T-helper 17 cell (primary cell): ENCODE data around the gene MBP. TPM values are rescaled to one million over a fixed set of nuclear protein-coding genes. Genes with fewer than 3 reads are reported as not detected.

Experiments
- ATAC-seq: fragments of 150-1000 bp; cut with Tn5 transposase; 2 replicates; pipeline ENCODE4 v1.10.0; 2021; ENCODE audit warnings: mild to moderate bottlenecking, moderate library complexity
- DNase-seq, 3 donors: peaks; one replicate each; pipeline versions ENCODE4 v3.0.0 to v3.0.0-alpha.2; 2020 to 2021
- H3K9me3 ChIP-seq: one replicate; pipeline ENCODE4 v1.7.0; 2013; ENCODE audit warnings: low read length, mild to moderate bottlenecking; ENCODE audit not compliant: control insufficient read depth, poor library complexity, severe bottlenecking
- H3K27ac Mint-ChIP-seq: one replicate; pipeline ENCODE4 v1.8.0; 2022; ENCODE audit warnings: mild to moderate bottlenecking, moderate library complexity, mixed read lengths
- H3K27me3 Mint-ChIP-seq: one replicate; pipeline ENCODE4 v1.8.0; 2022; ENCODE audit warnings: mixed read lengths
- H3K36me3 Mint-ChIP-seq: one replicate; pipeline ENCODE4 v1.8.0; 2022; ENCODE audit warnings: low read depth, mixed read lengths
- H3K4me1 Mint-ChIP-seq: one replicate; pipeline ENCODE4 v1.8.0; 2022; ENCODE audit warnings: mild to moderate bottlenecking, mixed read lengths
- H3K4me3 Mint-ChIP-seq: one replicate; pipeline ENCODE4 v1.8.0; 2022; ENCODE audit warnings: mild to moderate bottlenecking, moderate library complexity, mixed read lengths
- total RNA-seq, 4 donors: library from RNA in 2 of 4; stranded (reverse) in 2 of 4; gene quantifications; one replicate each; pipeline ENCODE4 v1.2.3 and lab custom pipeline; 2022 to 2026

Gene MBP
- total RNA-seq, 2 donors from 2014 or later = 97.7 to 127 TPM

DNA sequence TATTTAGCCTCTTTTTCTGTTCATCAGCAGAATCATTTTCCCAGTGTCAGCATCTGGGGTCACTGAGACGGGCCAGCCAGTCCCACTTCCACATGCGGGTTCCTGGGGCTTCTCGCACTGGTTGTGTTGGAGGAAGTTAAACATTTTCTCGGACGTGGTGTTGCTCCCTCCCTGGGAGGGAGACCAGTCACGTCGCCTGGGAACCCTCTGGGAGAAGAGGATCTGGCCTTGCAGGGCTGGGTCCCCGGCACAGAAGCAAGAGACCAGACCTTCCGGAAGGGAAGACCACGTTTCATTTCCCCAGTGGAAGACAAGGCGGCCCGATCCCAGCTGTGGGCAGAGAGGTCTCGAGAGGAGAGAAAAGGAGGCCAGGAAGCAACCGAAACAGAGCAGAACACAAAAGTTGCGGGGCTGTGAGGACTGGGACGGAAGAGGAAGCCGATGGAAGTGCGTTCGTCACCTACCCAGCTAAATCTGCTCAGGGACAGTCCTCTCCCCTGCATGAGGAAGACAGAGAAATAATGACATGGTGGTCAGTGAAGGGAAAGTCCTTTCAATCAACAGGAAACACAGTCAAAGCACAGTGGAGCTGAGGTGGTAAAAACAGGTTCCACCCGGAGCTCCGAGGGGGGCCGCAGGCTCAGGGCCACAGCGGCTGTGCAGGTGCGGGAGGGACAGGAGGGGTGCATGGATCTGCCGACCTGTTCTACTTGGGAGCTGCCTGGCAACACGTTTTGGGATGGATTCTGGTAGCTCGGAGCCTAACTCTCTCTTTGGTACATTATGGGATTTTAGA is 144.4 kb downstream of the MBP start:
- ATAC-seq (no peak), DNase-seq (no peak)
- H3K4me3 Mint-ChIP-seq = no peak overlapping the region
- H3K36me3 Mint-ChIP-seq = no peaks in the 10 kb centered on the region
- H3K9me3 ChIP-seq = peaks cover 2% of the 10 kb centered on the region
- peaks cover 13% of the 10 kb centered on the region for H3K4me1 Mint-ChIP-seq
- H3K27me3 Mint-ChIP-seq = no peaks in the 10 kb centered on the region
- H3K27ac Mint-ChIP-seq = peak overlapping the region; percentile 39

DNA sequence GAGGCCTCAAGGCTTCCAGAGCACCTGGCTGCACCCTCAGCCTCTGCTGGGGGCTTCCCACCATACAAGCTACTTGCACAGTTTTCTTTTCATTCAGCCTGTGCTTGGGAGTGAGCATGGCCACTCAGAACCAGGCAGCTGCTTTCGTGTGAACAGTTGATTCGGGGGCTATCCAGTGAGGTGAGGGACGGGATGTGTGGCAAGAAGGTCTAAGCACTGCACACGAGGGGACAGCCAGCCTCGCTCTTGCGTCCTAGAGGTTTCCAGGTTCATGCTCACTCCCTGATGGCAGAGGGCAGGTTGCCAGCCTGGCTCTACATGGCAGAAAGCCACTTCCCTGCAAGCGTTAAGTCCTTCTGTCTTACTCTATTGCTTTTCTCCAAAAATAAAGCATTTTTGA is 146.2 kb downstream of the MBP start:
- Mint-ChIP-seq H3K27ac (peak overlapping the region; percentile 14), H3K27me3 (no peaks in the 10 kb centered on the region), H3K4me1 (peaks cover 18% of the 10 kb centered on the region), H3K36me3 (no peaks in the 10 kb centered on the region), H3K4me3 (no peak overlapping the region)
- no peak for ATAC-seq
- no peak for DNase-seq
- H3K9me3 ChIP-seq = peaks cover 2% of the 10 kb centered on the region

DNA sequence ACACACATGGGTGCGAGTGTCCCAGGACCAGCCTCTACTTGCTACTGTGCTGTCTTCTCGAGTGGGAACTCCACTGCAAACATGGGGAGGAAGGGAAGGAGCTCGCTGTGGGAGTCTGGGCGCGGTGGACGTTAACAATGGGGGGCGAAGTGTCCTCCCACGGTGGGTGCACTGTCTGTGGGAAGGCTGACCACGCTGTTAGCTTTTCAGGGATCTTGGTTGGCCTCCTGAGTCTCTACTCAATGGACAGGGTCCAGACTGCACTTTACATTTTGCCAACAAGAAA is 146.7 kb downstream of the MBP start:
- DNase-seq (no peak), ATAC-seq (no peak)
- Mint-ChIP-seq H3K4me3 (no peak overlapping the region), H3K4me1 (peaks cover 15% of the 10 kb centered on the region), H3K27ac (peak overlapping the region; percentile 14), H3K27me3 (no peaks in the 10 kb centered on the region), H3K36me3 (no peaks in the 10 kb centered on the region)
- peaks cover 2% of the 10 kb centered on the region for H3K9me3 ChIP-seq

DNA sequence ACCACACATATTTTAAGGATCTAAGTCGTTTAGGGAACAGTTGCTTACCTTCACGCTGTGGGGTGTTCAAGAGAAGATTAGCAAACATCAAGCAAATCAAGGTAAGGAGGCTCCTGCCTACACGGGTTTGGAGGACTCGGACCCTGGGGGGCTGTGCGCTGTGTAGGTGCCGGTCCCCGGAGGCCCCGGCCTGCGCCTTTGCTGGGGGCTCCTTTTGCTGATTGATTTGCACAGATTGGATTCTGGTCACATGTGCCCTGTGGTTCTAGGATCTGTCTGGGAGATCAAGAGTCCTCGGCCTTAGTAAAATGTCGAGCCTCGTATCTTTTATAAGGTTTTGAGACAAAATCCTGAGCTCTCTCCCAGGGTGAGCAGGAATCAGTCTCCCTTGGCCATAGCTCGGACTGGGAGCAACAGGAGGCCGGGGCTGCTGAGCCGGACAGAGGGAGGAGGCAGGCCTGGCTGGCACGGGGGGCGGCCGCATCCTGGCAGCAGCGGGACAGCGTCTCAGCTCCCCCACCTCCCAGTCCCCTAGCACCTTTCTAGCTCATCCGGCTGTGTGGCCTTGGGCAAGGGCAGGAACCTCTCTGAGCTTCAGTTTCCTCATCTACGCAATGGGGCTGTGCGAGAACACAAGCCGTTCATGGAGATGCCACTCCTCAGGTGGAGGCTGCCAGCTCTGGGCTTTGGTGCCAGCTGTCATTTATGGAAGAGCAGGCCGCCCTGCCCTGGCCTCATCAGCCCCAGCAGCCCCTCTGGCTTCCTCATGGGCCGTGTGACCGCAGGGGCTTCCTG is 147.2 kb downstream of the MBP start:
- peaks cover 2% of the 10 kb centered on the region for H3K9me3 ChIP-seq
- DNase-seq (no peak), ATAC-seq (no peak)
- H3K36me3 Mint-ChIP-seq = no peaks in the 10 kb centered on the region
- no peaks in the 10 kb centered on the region for H3K27me3 Mint-ChIP-seq
- no peak overlapping the region for H3K27ac Mint-ChIP-seq
- H3K4me1 Mint-ChIP-seq = peaks cover 11% of the 10 kb centered on the region
- no peak overlapping the region for H3K4me3 Mint-ChIP-seq

DNA sequence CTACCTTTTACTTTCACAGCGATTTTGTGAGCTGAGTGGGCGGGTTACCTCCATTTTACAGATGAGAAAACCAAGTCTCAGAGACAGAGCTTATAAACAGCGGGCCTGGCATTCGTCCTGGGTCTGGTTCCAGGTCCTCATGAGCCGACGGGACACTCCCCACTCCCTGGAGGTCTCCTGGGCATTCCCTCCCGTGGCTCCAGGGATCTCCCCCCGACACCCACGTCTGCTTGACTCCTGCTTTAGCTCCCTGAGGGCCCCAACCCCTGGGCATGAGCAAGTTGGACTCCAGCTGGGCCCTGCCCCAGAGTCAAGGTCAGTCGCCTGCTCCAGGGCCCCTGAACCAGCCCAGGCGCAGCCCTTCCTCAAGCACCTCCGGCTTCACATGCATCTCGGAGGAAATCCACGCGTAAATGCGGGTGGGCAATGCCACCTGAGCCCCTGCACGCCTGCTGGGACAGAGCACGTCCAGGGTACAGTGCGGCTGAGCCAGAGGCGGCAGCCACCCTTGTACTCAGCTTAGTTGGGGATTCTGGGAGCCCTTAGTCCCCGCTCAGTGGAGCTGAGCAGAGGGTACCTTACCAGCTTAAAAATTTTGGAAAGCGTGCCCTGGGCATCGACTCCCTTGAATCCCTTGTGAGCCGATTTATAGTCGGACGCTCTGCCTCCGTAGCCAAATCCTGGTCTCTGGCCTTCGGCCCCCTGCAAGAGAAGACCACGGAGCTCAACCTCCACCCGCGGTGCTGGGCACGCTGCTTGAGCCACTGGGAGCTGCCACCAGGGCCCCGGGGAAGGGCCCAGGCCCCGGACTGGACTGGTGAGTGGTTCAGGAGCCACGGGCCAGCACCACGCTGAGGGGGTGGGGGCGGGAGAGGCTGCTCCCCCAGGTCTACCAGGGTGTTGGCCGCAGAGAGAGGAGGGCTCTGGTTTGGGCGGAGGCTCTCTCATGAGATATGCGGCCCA is 148.1 kb downstream of the MBP start:
- peaks cover 7% of the 10 kb centered on the region for H3K4me1 Mint-ChIP-seq
- no peak overlapping the region for H3K4me3 Mint-ChIP-seq
- no peaks in the 10 kb centered on the region for H3K36me3 Mint-ChIP-seq
- H3K27me3 Mint-ChIP-seq = no peaks in the 10 kb centered on the region
- ATAC-seq (no peak), DNase-seq (no peak)
- no peak overlapping the region for H3K27ac Mint-ChIP-seq
- H3K9me3 ChIP-seq = peaks cover 2% of the 10 kb centered on the region

DNA sequence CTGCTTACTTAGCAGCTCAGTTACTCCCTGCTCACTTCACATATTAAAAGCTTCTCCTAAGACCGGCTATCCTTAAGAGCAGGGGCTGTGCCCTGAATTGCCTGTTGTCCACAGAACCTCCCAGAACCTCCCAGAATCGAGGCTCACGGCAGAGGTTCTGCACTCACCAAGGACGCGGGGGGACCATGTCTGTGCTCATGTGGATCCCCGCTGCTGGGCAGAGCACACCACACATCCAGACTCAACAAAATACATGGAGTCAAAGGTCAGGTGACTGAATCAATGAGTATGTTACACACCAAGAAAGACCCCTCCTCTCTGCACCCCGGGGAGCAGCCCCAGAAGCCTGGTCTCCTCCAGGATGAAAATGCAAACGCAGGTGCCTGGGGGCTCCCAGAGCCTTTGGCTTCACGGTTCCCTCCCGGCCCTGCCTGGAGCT is 149.0 kb downstream of the MBP start:
- Mint-ChIP-seq H3K36me3 (no peaks in the 10 kb centered on the region), H3K27ac (no peak overlapping the region), H3K27me3 (no peaks in the 10 kb centered on the region), H3K4me3 (no peak overlapping the region), H3K4me1 (peaks cover 7% of the 10 kb centered on the region)
- ATAC-seq (peak; percentile 9), DNase-seq (no peak)
- H3K9me3 ChIP-seq = peaks cover 2% of the 10 kb centered on the region

DNA sequence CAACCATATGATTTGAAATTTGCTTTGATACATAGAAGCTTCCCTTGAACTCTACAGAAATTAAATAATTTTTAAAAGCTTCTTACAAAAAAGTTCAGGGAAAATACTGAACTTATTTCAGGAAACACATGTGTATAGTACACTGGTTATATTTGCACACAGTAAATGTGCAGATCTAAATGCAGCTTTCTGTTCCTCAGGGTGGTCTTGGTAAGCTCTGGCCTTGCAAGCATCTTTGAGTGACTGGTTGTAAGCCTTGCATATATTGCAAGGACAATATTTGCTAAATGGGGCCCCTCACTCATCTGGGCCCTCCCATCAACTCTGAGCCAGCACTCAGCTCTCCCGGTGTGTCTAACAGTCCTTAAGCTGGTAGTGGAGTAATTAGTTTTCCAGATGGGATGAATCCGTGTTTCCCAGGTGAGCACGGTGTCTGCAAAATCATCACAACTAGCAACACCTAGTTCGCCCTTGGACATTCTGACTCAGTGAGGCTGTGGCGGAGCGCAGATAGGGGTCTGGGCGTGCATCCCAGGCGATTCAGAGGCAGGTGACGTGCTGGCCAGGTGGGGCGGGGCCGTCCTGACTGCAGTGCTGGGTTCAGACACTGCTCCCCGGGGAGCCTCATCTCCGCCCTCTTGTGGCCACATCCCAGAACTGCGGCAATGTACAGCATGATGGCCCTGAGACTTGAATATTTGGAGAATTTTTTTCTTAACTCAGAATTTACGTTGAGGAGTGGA is 149.6 kb downstream of the MBP start:
- DNase-seq (peak; percentile 68 to 84 (median 69)), ATAC-seq (peak; percentile 99)
- peaks cover 2% of the 10 kb centered on the region for H3K9me3 ChIP-seq
- Mint-ChIP-seq H3K36me3 (no peaks in the 10 kb centered on the region), H3K4me1 (peaks cover 7% of the 10 kb centered on the region), H3K4me3 (peak overlapping the region; percentile 39), H3K27ac (no peak overlapping the region), H3K27me3 (no peaks in the 10 kb centered on the region)

DNA sequence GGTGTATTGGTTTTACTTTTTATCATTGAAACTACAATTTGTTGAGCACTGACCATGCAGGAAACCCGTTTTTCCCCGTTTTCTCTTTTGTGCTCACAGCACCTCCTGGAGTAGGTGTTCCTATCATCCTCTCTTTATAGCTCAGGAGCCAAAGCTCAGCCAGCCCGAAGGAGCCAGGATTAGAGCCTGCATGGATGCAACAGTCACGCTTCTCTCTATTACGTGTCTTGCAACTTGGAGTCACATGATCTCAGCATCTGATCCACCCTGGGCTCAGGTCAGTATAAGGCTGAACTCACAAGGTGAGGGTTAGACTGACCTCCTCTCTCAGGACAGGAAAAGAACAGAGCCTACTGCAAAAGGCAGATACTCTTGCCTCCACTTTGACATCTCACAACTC is 150.5 kb downstream of the MBP start:
- ATAC-seq = no peak
- H3K27me3 Mint-ChIP-seq = no peaks in the 10 kb centered on the region
- H3K36me3 Mint-ChIP-seq = no peaks in the 10 kb centered on the region
- H3K27ac Mint-ChIP-seq = peak overlapping the region; percentile 56
- H3K9me3 ChIP-seq = peaks cover 2% of the 10 kb centered on the region
- peaks cover 7% of the 10 kb centered on the region for H3K4me1 Mint-ChIP-seq
- DNase-seq = no peak
- no peak overlapping the region for H3K4me3 Mint-ChIP-seq

DNA sequence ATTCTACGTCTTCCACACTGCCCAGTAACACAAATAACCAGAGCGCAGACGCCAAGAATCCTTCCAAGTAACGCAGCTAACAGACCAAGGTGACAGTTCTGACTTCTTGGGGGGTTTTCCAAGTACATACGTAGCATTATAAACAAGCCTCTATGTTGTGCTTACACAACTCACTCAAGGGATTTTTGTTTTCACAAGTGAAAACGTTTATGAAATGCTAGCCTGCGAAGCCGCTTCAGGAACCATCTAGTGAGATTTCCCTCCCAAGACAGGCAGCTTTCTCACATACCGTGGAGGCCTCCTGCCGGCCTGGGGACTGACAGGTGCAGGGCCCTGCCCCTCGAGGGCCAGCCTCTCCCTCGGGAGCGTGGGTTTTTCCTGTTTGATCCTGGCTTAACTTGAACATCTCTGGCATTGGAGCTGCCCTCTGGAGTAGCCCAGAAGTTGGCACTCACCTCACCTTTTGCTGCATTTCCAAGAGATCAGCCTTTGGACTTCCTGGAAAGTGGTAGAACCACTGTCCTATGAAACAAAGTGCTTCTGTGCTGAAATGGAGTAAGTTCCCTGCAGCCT is 151.1 kb downstream of the MBP start:
- DNase-seq (no peak), ATAC-seq (peak; percentile 9)
- peaks cover 7% of the 10 kb centered on the region for H3K4me1 Mint-ChIP-seq

DNA sequence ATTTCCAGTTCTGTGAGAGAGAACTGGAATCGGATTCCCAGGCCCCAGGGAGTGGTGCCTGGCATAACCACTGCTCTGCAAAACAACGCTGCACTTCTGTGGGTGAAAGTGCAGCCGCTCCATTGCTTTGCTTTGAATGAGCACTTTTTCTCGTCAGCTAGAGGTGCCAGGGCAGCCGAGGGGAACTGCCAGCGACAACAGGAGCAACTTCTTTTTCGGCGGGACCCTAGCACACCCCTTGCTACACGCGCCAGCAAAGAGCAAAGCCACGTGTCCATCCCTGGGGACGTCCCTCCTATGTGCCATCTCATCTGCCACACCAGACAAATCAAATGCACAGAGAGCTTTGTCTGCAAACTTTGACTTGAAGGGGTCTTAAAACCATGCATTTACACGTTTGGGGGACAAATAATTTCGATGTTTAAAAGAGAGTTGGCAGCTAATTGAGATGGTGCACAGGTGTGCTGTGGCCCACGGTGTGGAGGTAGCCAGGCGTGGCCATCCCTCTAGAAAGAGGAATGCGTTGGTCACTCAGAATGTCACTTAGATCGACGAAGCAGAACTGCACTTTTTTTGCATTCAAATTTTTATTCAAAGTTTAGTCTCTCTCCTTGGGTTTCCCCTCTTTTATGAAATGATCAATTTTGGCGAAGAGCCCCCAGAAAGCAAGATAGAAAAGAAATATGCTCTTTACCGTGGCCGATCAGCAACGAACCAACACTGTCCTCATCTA is 151.8 kb downstream of the MBP start:
- no peaks in the 10 kb centered on the region for H3K36me3 Mint-ChIP-seq
- H3K9me3 ChIP-seq = peaks cover 2% of the 10 kb centered on the region
- no peak overlapping the region for H3K4me3 Mint-ChIP-seq
- peak overlapping the region; percentile 56 for H3K27ac Mint-ChIP-seq
- H3K27me3 Mint-ChIP-seq = no peaks in the 10 kb centered on the region
- DNase-seq (no peak), ATAC-seq (no peak)
- H3K4me1 Mint-ChIP-seq = peaks cover 7% of the 10 kb centered on the region

More for the DNA sequence above, 151.1 kb downstream of the MBP start:
- Mint-ChIP-seq H3K27ac (peak overlapping the region; percentile 56), H3K4me3 (no peak overlapping the region), H3K36me3 (no peaks in the 10 kb centered on the region), H3K27me3 (no peaks in the 10 kb centered on the region)
- peaks cover 2% of the 10 kb centered on the region for H3K9me3 ChIP-seq

DNA sequence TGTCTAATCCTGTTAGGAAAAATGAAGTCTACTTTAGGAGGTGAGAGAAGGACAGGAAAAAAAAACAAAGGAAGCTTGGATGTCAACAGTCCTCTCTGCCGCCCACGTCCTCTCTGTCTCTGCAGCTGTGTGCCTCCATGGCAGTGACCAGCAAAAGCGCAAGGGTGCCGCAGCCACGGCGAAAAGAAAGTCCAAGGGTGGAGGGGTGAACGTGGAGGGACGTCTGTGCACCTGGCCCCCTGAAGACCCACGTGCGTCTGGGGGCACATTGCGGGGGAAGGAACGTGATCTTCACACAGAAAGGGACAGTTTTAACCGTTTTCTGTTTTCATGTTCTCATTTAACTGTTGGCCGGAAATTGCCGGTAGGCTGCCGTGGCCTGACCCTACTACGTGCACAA is 152.7 kb downstream of the MBP start:
- Mint-ChIP-seq H3K36me3 (no peaks in the 10 kb centered on the region), H3K4me3 (no peak overlapping the region), H3K27me3 (no peaks in the 10 kb centered on the region), H3K27ac (peak overlapping the region; percentile 56), H3K4me1 (peaks cover 7% of the 10 kb centered on the region)
- DNase-seq = no peak
- no peak for ATAC-seq
- H3K9me3 ChIP-seq = peaks cover 2% of the 10 kb centered on the region
